ENCODE measurements around the gene AMZ2.

GRCh38 chr17:68260051-68260762 lies 12.4 kb downstream of the AMZ2 start:
- TF ChIP-seq CTCF (IDR thresholded peaks at IDR 0.05; ENCODE audit: low read depth, low read length, missing input control) (no peak), RXRA (IDR thresholded peaks at IDR 0.05) (no peak), YY1 (IDR thresholded peaks at IDR 0.05) (no peak), MAX (IDR thresholded peaks at IDR 0.05) (no peak), JUND (IDR thresholded peaks at IDR 0.05) (no peak), ZBTB33 (IDR thresholded peaks at IDR 0.05) (no peak), ATF3 (IDR thresholded peaks at IDR 0.05) (no peak), EGR1 (IDR thresholded peaks at IDR 0.05; ENCODE audit: low read depth in 2 of 2) (no peak), RAD21 (IDR thresholded peaks at IDR 0.05) (no peak), HNF4G (IDR thresholded peaks at IDR 0.05) (no peak)
